Epithelial cell of esophagus (primary cell): ENCODE results near the gene NXNL2.
A peak's percentile ranks its signal among the peaks of the same experiment; 100 is the strongest.

Experiments
- DNase-seq: peaks from one replicate; pipeline ENCODE4 v3.0.0; 2010; ENCODE audit warnings: low read depth
- H3K4me3 ChIP-seq: 2 replicates; pipeline ENCODE4 v1.5.1; 2011; ENCODE audit warnings: mild to moderate bottlenecking, low read length, control low read depth
- CTCF ChIP-seq: IDR thresholded peaks from 2 replicates; pipeline ENCODE4 v1.5.1; 2011; ENCODE audit warnings: low read depth, mild to moderate bottlenecking, low read length, control low read depth, inconsistent platforms; ENCODE audit not compliant: insufficient read depth; ENCODE audit errors: missing control alignments

NXNL2 gene

GRCh38 chr9:88534456-88535225 lies at the start of gene NXNL2:
TSS of gene NXNL2 (plus strand) at chr9:88535178. CDS start at chr9:88535435, 257 bp downstream.
- no peak for TF ChIP-seq CTCF
- peak within 1 kb of the TSS; percentile 52 for H3K4me3 ChIP-seq
- DNase-seq: peak; percentile 86

GRCh38 chr9:88488166-88488565 lies 46.8 kb upstream of the NXNL2 start:
- no peak overlapping the region for H3K4me3 ChIP-seq
- no peak for TF ChIP-seq CTCF
- DNase-seq: no peak

GRCh38 chr9:88494983-88495721 lies 39.8 kb upstream of the NXNL2 start:
- DNase-seq: no peak
- no peak for TF ChIP-seq CTCF
- H3K4me3 ChIP-seq: no peak overlapping the region

DNA sequence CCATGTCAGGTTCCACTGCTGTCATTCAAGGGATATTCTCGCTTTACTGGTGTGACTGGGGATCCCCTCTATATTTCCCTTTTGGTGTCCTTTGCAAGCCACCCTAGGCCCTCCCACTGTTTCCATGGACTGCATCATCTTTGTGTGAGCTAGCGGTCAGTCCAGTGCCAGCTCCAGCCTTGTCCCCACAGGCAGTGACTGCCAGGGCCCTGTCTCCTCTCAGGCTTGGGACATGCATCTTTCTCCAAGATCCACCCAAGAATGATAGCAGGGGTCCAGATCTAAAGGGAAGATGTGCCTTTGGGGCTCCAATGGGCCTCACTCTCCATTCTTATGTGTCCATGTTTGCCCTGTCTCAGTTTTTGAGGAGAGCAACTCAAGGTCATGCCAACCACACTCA lies 37.8 kb upstream of the NXNL2 start:
- no peak overlapping the region for H3K4me3 ChIP-seq
- no peak for DNase-seq
- no peak for TF ChIP-seq CTCF

GRCh38 chr9:88498880-88499279 lies 36.1 kb upstream of the NXNL2 start:
- no peak for DNase-seq

GRCh38 chr9:88501086-88501485 lies 33.9 kb upstream of the NXNL2 start:
- TF ChIP-seq CTCF: no peak
- no peak overlapping the region for H3K4me3 ChIP-seq
- no peak for DNase-seq

More at GRCh38 chr9:88498880-88499279, 36.1 kb upstream of the NXNL2 start:
- no peak overlapping the region for H3K4me3 ChIP-seq
- no peak for TF ChIP-seq CTCF
